ENCODE results near the gene AIPL1. TPM values are rescaled to one million over a fixed set of nuclear protein-coding genes. Genes with fewer than 3 reads are reported as not detected.

Gene AIPL1
- total and polyA plus RNA-seq, 2 experiments from 2014 or later: 0.17 to 0.24 TPM

DNA sequence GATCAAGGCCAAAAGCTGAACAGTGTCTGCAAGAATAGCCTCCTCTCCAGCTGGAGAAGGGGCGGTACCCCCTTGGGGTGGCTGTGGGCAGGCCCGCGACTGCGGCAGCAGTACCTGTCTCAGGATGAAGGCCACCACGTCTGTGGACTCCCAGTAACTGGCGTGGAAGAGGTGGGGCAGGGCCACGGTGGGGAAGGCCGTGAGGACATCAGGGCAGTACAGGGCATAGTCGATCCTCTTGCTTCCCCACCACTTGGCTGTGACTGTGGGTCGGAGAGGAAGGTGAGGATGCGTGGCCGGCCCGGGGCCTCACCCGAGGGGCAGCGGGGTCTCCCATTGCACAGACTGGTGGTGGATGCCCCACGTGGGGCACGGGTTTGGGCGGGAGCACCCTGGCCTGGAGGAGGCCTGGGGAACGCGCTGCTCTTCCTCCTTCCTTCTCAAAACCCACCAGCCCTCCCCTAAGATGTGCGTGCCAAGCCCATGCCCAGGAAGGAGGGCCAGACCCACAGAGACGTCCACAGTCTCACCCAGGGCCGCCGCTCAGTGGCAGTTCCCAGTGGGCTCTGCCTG, 35.3 kb upstream of the AIPL1 start:
- Histone ChIP-seq H3K4me3 (no peak overlapping the region), H3K27ac (ENCODE audit: low read depth) (no peak overlapping the region), H3K4me2 (no peak overlapping the region), H3K79me2 (replicated peaks; ENCODE audit: insufficient read depth) (no peaks in the 10 kb centered on the region), H3K9me2 (ENCODE audit: insufficient read depth) (no peaks in the 10 kb centered on the region), H3K4me1 (ENCODE audit: insufficient read depth) (no peaks in the 10 kb centered on the region), H4K20me1 (replicated peaks; ENCODE audit: insufficient read depth) (no peaks in the 10 kb centered on the region), H3K27me3 (ENCODE audit: insufficient read depth) (no peaks in the 10 kb centered on the region), H3K36me3 (ENCODE audit: insufficient read depth) (no peaks in the 10 kb centered on the region), H2AFZ (no peak overlapping the region), H3F3A (replicated peaks; ENCODE audit: low read depth) (no peaks in the 10 kb centered on the region)
- ATAC-seq: no peak
- H3K27ac Mint-ChIP-seq: peak overlapping the region; percentile 60; the same call in 1 of the 2 replicates
- DNase-seq (ENCODE audit: low spot score): no peak
- peaks cover 11% of the 10 kb centered on the region for H3K27me3 Mint-ChIP-seq (ENCODE audit: insufficient read depth, low read depth, poor library complexity)
- H3K9me3 Mint-ChIP-seq: no peaks in the 10 kb centered on the region; the same call in 1 of the 3 replicates
- TF ChIP-seq EZH2phosphoT487 (IDR thresholded peaks at IDR 0.05; ENCODE audit: unreplicated experiment) (no peak), ZNF462 (CRISPR knock-in tag; IDR thresholded peaks at IDR 0.05) (no peak), NANOG (IDR thresholded peaks at IDR 0.05; ENCODE audit: borderline replicate concordance) (no peak), JUNB (IDR thresholded peaks at IDR 0.05; ENCODE audit: unreplicated experiment) (no peak)
- H3K4me3 Mint-ChIP-seq: no peak overlapping the region
- H3K36me3 Mint-ChIP-seq (ENCODE audit: low read depth): no peaks in the 10 kb centered on the region
- peaks cover 24% of the 10 kb centered on the region for H3K4me1 Mint-ChIP-seq

- no peaks in the 10 kb centered on the region for H3K9me2 ChIP-seq (ENCODE audit: insufficient read depth)
- no peaks in the 10 kb centered on the region for H4K20me1 ChIP-seq (replicated peaks; ENCODE audit: insufficient read depth)
- no peak overlapping the region for H3K4me3 ChIP-seq
- H2AFZ ChIP-seq: no peak overlapping the region
- H3K27me3 ChIP-seq (ENCODE audit: insufficient read depth): no peaks in the 10 kb centered on the region
- DNase-seq (ENCODE audit: low spot score) (no peak), ATAC-seq (no peak)
- Mint-ChIP-seq H3K27me3 (ENCODE audit: insufficient read depth, low read depth, poor library complexity) (peaks cover 10% of the 10 kb centered on the region), H3K36me3 (ENCODE audit: low read depth) (no peaks in the 10 kb centered on the region), H3K4me1 (peaks cover 16% of the 10 kb centered on the region), H3K9me3 (no peaks in the 10 kb centered on the region; the same call in 1 of the 3 replicates), H3K27ac (no peak overlapping the region; the same call in 1 of the 2 replicates), H3K4me3 (no peak overlapping the region)
- no peaks in the 10 kb centered on the region for H3K4me1 ChIP-seq (ENCODE audit: insufficient read depth)
- no peaks in the 10 kb centered on the region for H3K36me3 ChIP-seq (ENCODE audit: insufficient read depth)
- H3F3A ChIP-seq (replicated peaks; ENCODE audit: low read depth): no peaks in the 10 kb centered on the region
- H3K4me2 ChIP-seq: no peak overlapping the region
- H3K79me2 ChIP-seq (replicated peaks; ENCODE audit: insufficient read depth): no peaks in the 10 kb centered on the region
- H3K27ac ChIP-seq (ENCODE audit: low read depth): no peak overlapping the region
- TF ChIP-seq POLR2AphosphoS5 (IDR thresholded peaks at IDR 0.05; ENCODE audit: low read depth): no peak
- no peak for TF ChIP-seq NANOG (IDR thresholded peaks at IDR 0.05; ENCODE audit: borderline replicate concordance)
These were observed 33.3 kb upstream of the AIPL1 start for GRCh38 chr17:6468051-6468790.
